Trophoblast cell (in vitro differentiated cells and primary cell): ENCODE data around the gene C1orf53.
A peak's percentile ranks its signal among the peaks of the same experiment; 100 is the strongest.

Experiments used
- DNase-seq, 2 donors: peaks; one replicate each; pipeline ENCODE4 v3.0.0-alpha.2; 2016
- H2AFZ ChIP-seq: 2 replicates; pipeline ENCODE4 v1.6.1; 2013; ENCODE audit warnings: low read length, moderate library complexity, mild to moderate bottlenecking; ENCODE audit not compliant: insufficient read depth, poor library complexity
- H2AK5ac ChIP-seq: 2 replicates; pipeline ENCODE4 v1.6.1; 2013; ENCODE audit warnings: mild to moderate bottlenecking, low read length
- H2BK120ac ChIP-seq: 2 replicates; pipeline ENCODE4 v1.6.1; 2013; ENCODE audit warnings: low read length, mild to moderate bottlenecking, moderate library complexity; ENCODE audit not compliant: insufficient read depth, poor library complexity
- H2BK12ac ChIP-seq: 2 replicates; pipeline ENCODE4 v1.6.1; 2013; ENCODE audit warnings: mild to moderate bottlenecking, low read length, moderate library complexity
- H2BK5ac ChIP-seq: 2 replicates; pipeline ENCODE4 v1.6.1; 2013; ENCODE audit warnings: low read length, low read depth, moderate library complexity, mild to moderate bottlenecking; ENCODE audit not compliant: poor library complexity
- H3K14ac ChIP-seq: 2 replicates; pipeline ENCODE4 v1.6.1; 2013; ENCODE audit warnings: mild to moderate bottlenecking, low read length
- H3K18ac ChIP-seq: 2 replicates; pipeline ENCODE4 v1.6.1; 2013; ENCODE audit warnings: mild to moderate bottlenecking, low read length
- H3K23ac ChIP-seq: 2 replicates; pipeline ENCODE4 v1.6.1; 2013; ENCODE audit warnings: low read length
- H3K27ac ChIP-seq: 2 replicates; pipeline ENCODE4 v1.5.1; 2013; ENCODE audit warnings: low read depth, mild to moderate bottlenecking, inconsistent platforms, low read length, moderate library complexity
- H3K27me3 ChIP-seq: 2 replicates; pipeline ENCODE4 v1.6.1; 2013; ENCODE audit warnings: inconsistent platforms, mild to moderate bottlenecking, low read length, moderate library complexity; ENCODE audit not compliant: insufficient read depth
- H3K36me3 ChIP-seq, 2 experiments: 1 replicate in 1 of 2; 2 replicates in 1 of 2; pipeline ENCODE4 v1.6.1; 2013; ENCODE audit warnings: low read length in 2 of 2, mild to moderate bottlenecking in 2 of 2, moderate library complexity in 1 of 2; ENCODE audit not compliant: insufficient read depth in 2 of 2, control insufficient read depth in 1 of 2
- H3K4ac ChIP-seq: 2 replicates; pipeline ENCODE4 v1.6.1; 2013; ENCODE audit warnings: low read depth, mild to moderate bottlenecking, low read length, moderate library complexity
- H3K4me1 ChIP-seq, 2 experiments: 1 replicate in 1 of 2; 2 replicates in 1 of 2; pipeline ENCODE4 v1.6.1; 2013; ENCODE audit warnings: low read length in 2 of 2, mild to moderate bottlenecking in 2 of 2, moderate library complexity in 1 of 2; ENCODE audit not compliant: insufficient read depth in 2 of 2, control insufficient read depth in 1 of 2
- H3K4me2 ChIP-seq: 2 replicates; pipeline ENCODE4 v1.6.1; 2013; ENCODE audit warnings: inconsistent platforms, mild to moderate bottlenecking, low read length, moderate library complexity
- H3K4me3 ChIP-seq: 2 replicates; pipeline ENCODE4 v1.5.1; 2013; ENCODE audit warnings: mild to moderate bottlenecking, low read depth, low read length, inconsistent platforms
- H3K79me1 ChIP-seq: one replicate; pipeline ENCODE4 v1.6.1; 2013; ENCODE audit warnings: low read length
- H3K79me2 ChIP-seq: 2 replicates; pipeline ENCODE4 v1.6.1; 2013; ENCODE audit warnings: low read length, mild to moderate bottlenecking; ENCODE audit not compliant: control insufficient read depth, insufficient read depth, poor library complexity
- H3K9ac ChIP-seq: 2 replicates; pipeline ENCODE4 v1.6.1; 2013; ENCODE audit warnings: mild to moderate bottlenecking, low read length
- H3K9me3 ChIP-seq: 2 replicates; pipeline ENCODE4 v1.6.1; 2013; ENCODE audit warnings: low read depth, mild to moderate bottlenecking, control low read depth, inconsistent platforms, low read length; ENCODE audit not compliant: insufficient read depth
- H4K12ac ChIP-seq: 2 replicates; pipeline ENCODE4 v1.6.1; 2013; ENCODE audit warnings: low read depth, mild to moderate bottlenecking, low read length, moderate library complexity
- H4K8ac ChIP-seq: 2 replicates; pipeline ENCODE4 v1.6.1; 2013; ENCODE audit warnings: low read depth, mild to moderate bottlenecking, low read length, moderate library complexity
- H4K91ac ChIP-seq: one replicate; pipeline ENCODE4 v1.6.1; 2013; ENCODE audit warnings: low read depth, mild to moderate bottlenecking, low read length, moderate library complexity
- WGBS: extraction: QIAGEN DNeasy Blood & Tissue Kit; methylation state at CpG from one replicate; pipeline ENCODE4 v1.1.7; 2013; ENCODE audit warnings: missing lambda C conversion rate; ENCODE audit not compliant: insufficient read length, insufficient coverage; ENCODE audit errors: extremely low coverage; 5-methylcytosine and 5-hydroxymethylcytosine counted together

The C1orf53 gene

GRCh38 chr1:197905699-197906351 is 3.4 kb downstream of the C1orf53 start:
- Histone ChIP-seq H3K36me3 (no peaks in the 10 kb centered on the region), H2BK12ac (no peak overlapping the region), H3K9ac (no peak overlapping the region), H2AK5ac (no peak overlapping the region), H4K91ac (no peak overlapping the region), H3K4ac (no peak overlapping the region), H3K4me2 (no peak overlapping the region), H3K27ac (no peak overlapping the region), H2AFZ (no peak overlapping the region), H3K14ac (no peak overlapping the region), H4K8ac (no peak overlapping the region), H3K23ac (no peak overlapping the region), H3K18ac (no peak overlapping the region), H3K79me2 (peaks cover 5% of the 10 kb centered on the region), H3K27me3 (peaks cover 43% of the 10 kb centered on the region), H3K4me1 (peaks cover 0 to 4% of the 10 kb centered on the region in 2 experiments), H3K79me1 (peaks cover 8% of the 10 kb centered on the region), H2BK5ac (no peak overlapping the region), H3K9me3 (no peaks in the 10 kb centered on the region), H4K12ac (no peak overlapping the region), H2BK120ac (no peak overlapping the region), H3K4me3 (no peak overlapping the region)
- WGBS: no CpG with 5 or more reads among the region's 5 CpGs
- no peak for DNase-seq

DNA sequence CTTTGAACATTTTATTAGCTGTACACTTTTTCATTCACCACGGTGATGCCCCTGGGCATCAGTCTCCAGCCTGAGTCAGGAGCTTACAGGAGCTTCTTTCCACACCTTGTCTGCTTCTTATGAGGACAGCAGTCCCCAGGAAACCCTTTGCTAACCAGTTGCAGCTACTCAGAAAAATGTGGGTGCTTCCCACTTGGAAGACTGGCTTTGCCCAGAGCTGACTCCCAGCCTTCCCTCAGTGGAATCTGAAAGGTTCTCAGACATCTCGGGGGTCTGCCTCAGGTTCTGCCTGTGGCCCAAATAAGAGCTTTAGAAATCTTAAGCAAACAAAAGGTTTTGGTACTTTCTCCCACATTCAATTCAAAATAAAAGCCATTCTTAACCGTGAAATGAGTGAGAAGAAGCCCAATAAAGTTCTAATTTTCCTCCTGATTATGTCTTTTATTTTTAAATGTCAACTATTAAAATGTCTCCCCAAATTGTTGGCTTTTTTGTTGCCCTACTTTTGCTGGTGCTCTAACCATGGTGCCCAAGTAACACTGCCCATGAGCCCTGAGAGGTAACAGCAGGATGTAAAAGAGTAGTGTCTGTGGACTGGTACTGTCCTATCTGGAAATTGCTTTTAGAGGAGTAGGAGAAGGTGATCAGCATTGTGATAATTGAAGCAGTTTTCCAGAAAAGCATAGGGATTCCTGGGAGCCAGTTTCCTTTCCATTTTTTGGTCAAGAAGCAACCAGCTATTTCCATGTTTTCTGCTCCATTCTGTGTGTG is 5.6 kb downstream of the C1orf53 start:
- peaks cover 65% of the 10 kb centered on the region for H3K27me3 ChIP-seq
- H3K4me1 ChIP-seq: no peaks in the 10 kb centered on the region
- H3K9ac ChIP-seq: no peak overlapping the region
- no peak overlapping the region for H2AK5ac ChIP-seq
- no peak overlapping the region for H3K23ac ChIP-seq
- H3K4ac ChIP-seq: no peak overlapping the region
- H3K27ac ChIP-seq: no peak overlapping the region
- no peak overlapping the region for H3K4me3 ChIP-seq
- H3K9me3 ChIP-seq: no peaks in the 10 kb centered on the region
- H4K8ac ChIP-seq: no peak overlapping the region
- H2BK120ac ChIP-seq: no peak overlapping the region
- H3K36me3 ChIP-seq: no peaks in the 10 kb centered on the region
- H4K91ac ChIP-seq: no peak overlapping the region
- H3K18ac ChIP-seq: no peak overlapping the region
- DNase-seq: no peak
- no peak overlapping the region for H2BK5ac ChIP-seq
- H4K12ac ChIP-seq: no peak overlapping the region
- no peak overlapping the region for H3K14ac ChIP-seq
- no CpG with 5 or more reads among the region's 3 CpGs for WGBS
- no peak overlapping the region for H3K4me2 ChIP-seq
- no peak overlapping the region for H2AFZ ChIP-seq
- H2BK12ac ChIP-seq: no peak overlapping the region
- H3K79me2 ChIP-seq: no peaks in the 10 kb centered on the region
- H3K79me1 ChIP-seq: peaks cover under 1% of the 10 kb centered on the region

DNA sequence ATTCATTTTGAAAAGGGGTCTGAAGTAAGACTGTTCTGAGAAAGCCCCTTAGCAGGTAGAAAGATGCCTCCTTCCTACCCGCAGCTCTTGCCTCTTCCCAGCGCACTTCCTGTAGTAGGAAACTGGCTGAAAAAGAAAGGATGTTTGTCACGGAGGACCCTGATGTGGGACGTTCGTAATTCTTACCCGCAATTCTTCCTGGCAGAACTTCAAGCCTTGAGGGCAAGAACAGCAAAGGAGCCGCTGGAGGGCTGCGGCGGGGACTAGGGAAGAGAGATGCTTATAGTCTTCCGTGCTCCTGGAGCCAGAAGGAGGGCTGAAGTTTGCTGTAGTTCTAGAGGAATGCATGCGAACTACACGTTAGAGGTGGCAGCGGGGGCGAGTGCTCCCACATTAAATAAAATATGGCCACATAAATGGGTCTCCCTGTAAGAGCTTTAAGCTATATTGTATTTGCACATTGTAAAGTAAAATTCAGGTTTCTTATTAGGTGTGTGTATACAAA is 6.3 kb downstream of the C1orf53 start:
- Histone ChIP-seq H2BK5ac (no peak overlapping the region), H3K4me3 (no peak overlapping the region), H3K18ac (no peak overlapping the region), H3K14ac (no peak overlapping the region), H4K12ac (no peak overlapping the region), H3K79me2 (no peaks in the 10 kb centered on the region), H4K8ac (no peak overlapping the region), H3K36me3 (no peaks in the 10 kb centered on the region), H4K91ac (no peak overlapping the region), H3K9ac (no peak overlapping the region), H2AFZ (no peak overlapping the region), H3K27me3 (peaks cover 72% of the 10 kb centered on the region), H2BK120ac (no peak overlapping the region), H2BK12ac (no peak overlapping the region), H3K4me2 (no peak overlapping the region), H3K4me1 (no peaks in the 10 kb centered on the region), H3K79me1 (no peaks in the 10 kb centered on the region), H3K4ac (no peak overlapping the region), H2AK5ac (no peak overlapping the region), H3K27ac (no peak overlapping the region), H3K9me3 (no peaks in the 10 kb centered on the region), H3K23ac (no peak overlapping the region)
- DNase-seq: peak; percentile 68 to 82
- WGBS: no CpG with 5 or more reads among the region's 14 CpGs

- H3K4me1 ChIP-seq: no peaks in the 10 kb centered on the region
- WGBS: no CpG with 5 or more reads among the region's 8 CpGs
- H2BK5ac ChIP-seq: no peak overlapping the region
- no peak overlapping the region for H3K4me3 ChIP-seq
- no peak overlapping the region for H3K4ac ChIP-seq
- no peak overlapping the region for H2AFZ ChIP-seq
- no peak overlapping the region for H2AK5ac ChIP-seq
- H3K18ac ChIP-seq: no peak overlapping the region
- H3K9me3 ChIP-seq: no peaks in the 10 kb centered on the region
- H3K4me2 ChIP-seq: no peak overlapping the region
- no peak overlapping the region for H3K9ac ChIP-seq
- H3K23ac ChIP-seq: no peak overlapping the region
- H3K14ac ChIP-seq: no peak overlapping the region
- H3K27ac ChIP-seq: no peak overlapping the region
- DNase-seq: no peak
- H3K79me1 ChIP-seq: no peaks in the 10 kb centered on the region
- H3K36me3 ChIP-seq: no peaks in the 10 kb centered on the region
- peaks cover 72% of the 10 kb centered on the region for H3K27me3 ChIP-seq
- no peak overlapping the region for H4K8ac ChIP-seq
- H2BK12ac ChIP-seq: no peak overlapping the region
- no peaks in the 10 kb centered on the region for H3K79me2 ChIP-seq
- no peak overlapping the region for H4K12ac ChIP-seq
- H2BK120ac ChIP-seq: no peak overlapping the region
- no peak overlapping the region for H4K91ac ChIP-seq
These were observed 7.0 kb downstream of the C1orf53 start for GRCh38 chr1:197909384-197909783.
